Spleen (tissue), 11 donors: ENCODE data around the gene PNMA8A. TPM values are rescaled to one million over a fixed set of nuclear protein-coding genes. Genes with fewer than 3 reads are reported as not detected.

Experiments used
- DNase-seq: peaks from one replicate; pipeline ENCODE4 v3.0.0-alpha.2; 2020
- H3K27ac ChIP-seq, 8 donors: fragments of 200-600 bp; sonication (generic) in 7 of 8; 1 replicate in 4 of 8; 2 replicates in 4 of 8; pipeline versions ENCODE4 v1.5.0 to v1.8.0; 2016 to 2021; ENCODE audit warnings: inconsistent platforms in 4 of 8, mild to moderate bottlenecking in 4 of 8, moderate library complexity in 1 of 8
- H3K27me3 ChIP-seq, 7 donors: fragments of 200-600 bp; sonication (generic) in 6 of 7; replicated peaks in 1 of 7; 1 replicate in 4 of 7; 2 replicates in 3 of 7; pipeline versions ENCODE4 v1.5.0 to v1.8.0; 2016 to 2021; ENCODE audit warnings: inconsistent platforms in 3 of 7, mild to moderate bottlenecking in 1 of 7
- H3K36me3 ChIP-seq, 6 donors: fragments of 200-600 bp; sonication (generic) in 5 of 6; 1 replicate in 4 of 6; 2 replicates in 2 of 6; pipeline versions ENCODE4 v1.5.0 to v1.8.0; 2016 to 2021; ENCODE audit warnings: inconsistent platforms in 2 of 6
- H3K4me1 ChIP-seq, 6 donors: fragments of 200-600 bp; sonication (generic) in 5 of 6; 1 replicate in 3 of 6; 2 replicates in 3 of 6; pipeline versions ENCODE4 v1.5.0 to v1.8.0; 2016 to 2021; ENCODE audit warnings: inconsistent platforms in 3 of 6
- H3K4me3 ChIP-seq, 8 donors: fragments of 200-600 bp; sonication (generic) in 7 of 8; 1 replicate in 4 of 8; 2 replicates in 4 of 8; pipeline versions ENCODE4 v1.5.0 to v1.8.0; 2016 to 2021; ENCODE audit warnings: inconsistent platforms in 4 of 8, mild to moderate bottlenecking in 4 of 8, moderate library complexity in 2 of 8
- H3K9me3 ChIP-seq, 8 donors: fragments of 200-600 bp; sonication (generic) in 7 of 8; 1 replicate in 4 of 8; 2 replicates in 4 of 8; pipeline versions ENCODE4 v1.5.0 to v1.8.0; 2016 to 2021; ENCODE audit warnings: inconsistent platforms in 4 of 8
- CTCF ChIP-seq, 11 experiments: fragments of 200-600 bp in 7 of 11; fragments of 450-650 bp in 4 of 11; sonication (generic) in 4 of 11; IDR thresholded peaks in 8 of 11; conservative IDR thresholded peaks in 3 of 11; 1 replicate in 7 of 11; 2 replicates in 4 of 11; pipeline versions ENCODE4 v1.4.0 to v1.8.0; 2016 to 2021; ENCODE audit warnings: antibody characterized with exemption in 11 of 11, inconsistent platforms in 4 of 11, mild to moderate bottlenecking in 1 of 11
- POLR2A ChIP-seq, 3 donors: fragments of 450-650 bp; IDR thresholded peaks; one replicate each; pipeline ENCODE4 v1.5.1; 2017; ENCODE audit warnings: antibody characterized with exemption in 3 of 3, mild to moderate bottlenecking in 1 of 3
- POLR2AphosphoS5 ChIP-seq, 3 donors: sonication (generic); formaldehyde crosslinking; IDR thresholded peaks; one replicate each; pipeline ENCODE4 v1.5.1; 2017; ENCODE audit warnings: antibody characterized with exemption in 3 of 3
- WGBS, 5 donors: extraction: QIAGEN DNeasy Blood & Tissue Kit in 3 of 5; methylation state at CpG; one replicate each; pipeline versions ENCODE4 v1.1.5 to v1.1.7; 2013 to 2018; 5-methylcytosine and 5-hydroxymethylcytosine counted together
- intact Hi-C: fragments of 100-400 bp; cut with DNase I; formaldehyde crosslinking; loops from one replicate; pipeline ENCODE4 v1.15.0; 2023; ENCODE audit warnings: low total_unique reads
- polyA plus RNA-seq, 3 donors: library from polyadenylated mRNA; stranded (reverse); fragments of 200-250 nt; gene quantifications; one replicate each; pipeline ENCODE4 v1.2.1, GENCODE V29; 2013
- total RNA-seq, 7 donors: library from RNA; depleted of rRNA in 3 of 7; stranded (reverse); fragments of >200 nt in 3 of 7; fragmentation: NEBNext Ultra II Directional in 4 of 7; extraction: Animal tissue kit (Norgen Biotek cat#: 25700) in 4 of 7; gene quantifications; one replicate each; pipeline versions ENCODE4 v1.1.0 to v1.2.1, GENCODE V29; 2016 to 2021
- donor health status: healthy with polysubstance abuse.
- donor health status: DM: no; HTN: no; CAD: no; lungs with moderate emphysema.
- donor health status: DM: no; HTN: no; CAD: no.
- donor health status: Bipolar disorder and iron deficiency.
- donor health status: healthy.
- donor health status: DM: no; HTN: no; CAD: no.
- donor health status: DM: yes; HTN: yes; CAD: no.

PNMA8A gene
- total and polyA plus RNA-seq, 10 donors, result 0.13 to 2.7 (median 1.2) TPM

GRCh38 chr19:46488551-46488950 is 17.2 kb upstream of the PNMA8A start:
- TF ChIP-seq CTCF (IDR thresholded peaks at IDR 0.05 in 8 of 11, conservative IDR thresholded peaks at IDR 0.05 in 3 of 11), result no peak
- peaks cover 0 to 94% (median 42%) of the 10 kb centered on the region in 7 donors for H3K27me3 ChIP-seq

DNA sequence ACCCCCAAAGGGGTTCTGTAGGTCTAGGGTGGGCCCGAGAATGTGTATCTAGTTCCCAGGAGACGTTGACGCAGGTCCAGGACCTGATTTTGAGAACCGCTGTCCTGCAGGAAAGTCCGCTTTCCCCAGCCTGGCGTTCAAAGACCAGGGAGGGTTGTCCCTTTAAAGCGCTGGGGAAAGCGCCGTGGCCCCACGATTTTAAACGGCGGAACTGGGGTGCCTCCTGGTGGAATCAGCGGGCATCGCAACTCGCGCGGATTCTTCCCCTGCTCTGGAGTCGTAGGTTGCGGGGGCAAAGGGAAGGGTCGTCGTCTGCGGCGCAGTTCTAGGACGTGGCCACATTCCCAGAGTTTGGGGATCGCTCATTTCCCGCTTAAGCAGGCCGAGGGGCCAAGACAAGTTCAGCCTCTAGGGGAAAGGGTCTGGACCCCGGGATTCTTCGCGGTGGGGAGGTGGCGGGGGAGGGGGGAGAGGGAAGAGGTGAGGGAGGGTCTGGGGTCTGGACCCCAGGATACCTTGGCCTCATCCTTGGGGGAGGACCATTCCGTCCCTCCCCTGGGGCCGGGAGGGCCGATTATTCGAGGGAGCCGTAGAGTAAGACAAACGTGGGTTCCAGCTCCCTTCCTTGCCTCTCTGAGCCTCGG is 16.6 kb upstream of the PNMA8A start:
- Histone ChIP-seq H3K9me3 (no peaks in the 10 kb centered on the region), H3K27me3 (peaks cover 0 to 90% (median 39%) of the 10 kb centered on the region in 7 donors), H3K27ac (no peak overlapping the region), H3K4me3 (peak overlapping the region in 3 of 8 donors; percentile 12 to 50 (median 31)), H3K36me3 (no peaks in the 10 kb centered on the region), H3K4me1 (peaks cover 14 to 58% (median 41%) of the 10 kb centered on the region in 6 donors)
- TF ChIP-seq POLR2A (IDR thresholded peaks at IDR 0.05), result no peak
- TF ChIP-seq POLR2AphosphoS5 (IDR thresholded peaks at IDR 0.05), result peak in 1 of 3 donors; percentile 46
- TF ChIP-seq CTCF (IDR thresholded peaks at IDR 0.05 in 8 of 11, conservative IDR thresholded peaks at IDR 0.05 in 3 of 11), result peak; percentile 78 to 97 (median 91)
- peak; percentile 88 for DNase-seq
- intact Hi-C loops, result loop anchor here (2.0 to 5.0 kb wide), 2 partner anchors 87 to 206 kb away; no protein-coding TSS in a partner anchor
- 5 to 21% (median 6%) methylated on average over 10 to 38 of the region's 38 CpGs for WGBS, 5 donors

More at GRCh38 chr19:46488551-46488950, 17.2 kb upstream of the PNMA8A start:
- H3K9me3 ChIP-seq, result no peaks in the 10 kb centered on the region
- 27 to 40% (median 35%) methylated on average over 9 to 11 of the region's 11 CpGs for whole genome bisulfite sequencing, 5 donors
- H3K36me3 ChIP-seq, result no peaks in the 10 kb centered on the region
- peaks cover 20 to 64% (median 47%) of the 10 kb centered on the region in 6 donors for H3K4me1 ChIP-seq
- no peak overlapping the region for H3K4me3 ChIP-seq
- no peak for DNase-seq
- intact Hi-C loops, result loop anchor here (2.0 to 5.0 kb wide), 2 partner anchors 88 to 206 kb away; no protein-coding TSS in a partner anchor
- no peak overlapping the region for H3K27ac ChIP-seq

GRCh38 chr19:46487178-46487801 is 15.9 kb upstream of the PNMA8A start:
- no peaks in the 10 kb centered on the region for H3K9me3 ChIP-seq
- peak overlapping the region in 3 of 8 donors; percentile 12 to 50 (median 31) for H3K4me3 ChIP-seq
- peaks cover 0 to 90% (median 35%) of the 10 kb centered on the region in 7 donors for H3K27me3 ChIP-seq
- peak; percentile 72 for DNase-seq
- peaks cover 8 to 52% (median 34%) of the 10 kb centered on the region in 6 donors for H3K4me1 ChIP-seq
- 13 to 30% (median 17%) methylated on average over 11 to 19 of the region's 19 CpGs for WGBS, 5 donors
- H3K27ac ChIP-seq, result no peak overlapping the region
- TF ChIP-seq POLR2AphosphoS5 (IDR thresholded peaks at IDR 0.05), result no peak
- TF ChIP-seq CTCF (IDR thresholded peaks at IDR 0.05 in 8 of 11, conservative IDR thresholded peaks at IDR 0.05 in 3 of 11), result no peak
- no peak for TF ChIP-seq POLR2A (IDR thresholded peaks at IDR 0.05)
- no peaks in the 10 kb centered on the region for H3K36me3 ChIP-seq
- intact Hi-C loops, result loop anchor here (5.0 kb wide), 1 partner anchor 205 kb away; no protein-coding TSS in a partner anchor

DNA sequence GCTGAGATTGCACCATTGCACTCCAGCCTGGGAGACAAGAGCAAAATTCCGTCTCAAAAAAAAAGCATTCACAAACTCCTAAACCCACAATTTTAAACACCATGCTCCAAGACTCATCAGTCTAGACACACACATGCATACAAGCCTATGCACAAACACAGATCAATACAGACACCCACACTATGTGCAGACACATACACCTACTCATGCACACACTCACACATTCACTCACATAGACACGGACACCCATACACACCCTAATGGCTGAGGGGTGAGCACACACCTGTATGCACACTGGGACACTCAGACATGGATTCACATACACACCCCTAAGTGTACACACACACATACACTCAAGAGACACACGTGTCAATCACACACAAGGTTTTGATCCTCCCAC is 15.0 kb upstream of the PNMA8A start:
- DNase-seq, result no peak
- H3K4me1 ChIP-seq, result peaks cover 8 to 43% (median 32%) of the 10 kb centered on the region in 6 donors
- H3K27me3 ChIP-seq, result peaks cover 0 to 88% (median 34%) of the 10 kb centered on the region in 7 donors
- TF ChIP-seq POLR2AphosphoS5 (IDR thresholded peaks at IDR 0.05), result no peak
- no peak for TF ChIP-seq CTCF (IDR thresholded peaks at IDR 0.05 in 8 of 11, conservative IDR thresholded peaks at IDR 0.05 in 3 of 11)
- TF ChIP-seq POLR2A (IDR thresholded peaks at IDR 0.05), result no peak
- no peaks in the 10 kb centered on the region for H3K9me3 ChIP-seq
- 77 to 90% (median 78%) methylated on average over 3 of the region's 3 CpGs for WGBS, 5 donors
- H3K4me3 ChIP-seq, result no peak overlapping the region
- H3K27ac ChIP-seq, result no peak overlapping the region
- intact Hi-C loops, result loop anchor here (5.0 kb wide), 1 partner anchor 204 kb away; no protein-coding TSS in a partner anchor
- H3K36me3 ChIP-seq, result no peaks in the 10 kb centered on the region
